Measurements from ENCODE around the gene RBM19.

RBM19 gene

DNA sequence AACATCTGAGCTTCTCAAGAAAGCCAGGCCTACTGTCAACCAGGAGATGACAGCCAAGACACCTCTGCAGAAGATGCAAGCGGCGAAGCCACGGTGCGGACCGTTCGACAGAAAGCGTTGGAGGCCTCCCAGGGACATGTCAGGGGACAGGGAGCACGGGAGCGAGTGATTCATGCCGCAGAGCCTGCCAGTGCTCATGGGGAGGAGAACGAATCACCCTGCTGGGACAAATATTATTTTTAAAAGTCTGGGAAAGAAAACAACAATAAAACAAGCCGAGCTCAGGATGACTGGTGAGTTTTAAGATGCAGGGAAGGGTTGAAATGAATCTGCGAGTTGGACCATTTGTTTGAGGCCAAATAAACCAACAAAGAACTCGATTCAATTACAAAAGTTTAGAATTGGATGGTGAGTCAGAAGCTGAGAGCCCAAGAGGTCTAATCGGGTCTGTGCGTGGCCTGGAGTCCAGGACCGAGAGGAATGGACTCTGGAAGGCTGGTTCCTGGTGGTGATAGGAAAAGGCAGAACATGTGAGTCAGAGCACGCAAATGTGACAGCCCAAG is 91.0 kb downstream of the RBM19 start:
- DNase-seq = no peak

DNA sequence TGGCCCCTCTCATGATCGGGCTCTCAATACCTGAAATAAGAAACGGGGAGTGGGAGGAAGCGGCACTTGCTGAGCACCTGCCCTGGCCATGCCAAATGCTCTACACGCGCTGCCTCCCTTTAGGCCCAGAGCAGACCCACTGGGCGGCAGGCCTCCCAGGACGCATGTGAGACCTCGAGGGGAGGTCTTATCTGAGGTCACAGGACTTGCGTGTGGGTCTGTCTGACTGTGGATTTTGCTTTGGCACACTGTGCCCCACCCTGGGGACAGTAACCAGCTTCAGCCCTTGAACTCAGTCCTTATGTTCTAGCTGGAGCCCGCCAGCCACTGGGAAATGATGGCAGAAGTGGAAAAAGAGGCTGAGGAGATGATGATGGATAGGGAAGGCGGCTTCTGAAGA is 91.8 kb downstream of the RBM19 start:
- no peak for DNase-seq

DNA sequence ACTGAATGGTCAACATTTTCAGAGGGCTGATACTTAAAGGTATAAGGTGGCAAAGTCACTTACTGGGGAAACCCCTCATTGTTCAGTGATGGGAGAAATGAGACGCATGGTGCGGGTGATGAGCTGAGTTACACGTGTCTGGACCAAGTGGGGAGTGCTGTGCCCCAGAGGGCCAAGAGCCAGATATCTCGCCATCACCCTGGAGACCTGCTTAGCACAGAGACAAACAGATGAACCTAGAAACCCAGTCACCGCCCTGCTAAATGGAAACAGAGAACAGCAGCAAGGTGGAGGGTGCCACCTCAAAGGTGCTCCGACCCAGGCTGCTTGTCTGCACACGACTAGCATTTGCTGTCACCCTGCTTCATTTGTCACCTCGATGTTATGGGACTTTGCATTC is 92.4 kb downstream of the RBM19 start:
- DNase-seq = no peak

DNA sequence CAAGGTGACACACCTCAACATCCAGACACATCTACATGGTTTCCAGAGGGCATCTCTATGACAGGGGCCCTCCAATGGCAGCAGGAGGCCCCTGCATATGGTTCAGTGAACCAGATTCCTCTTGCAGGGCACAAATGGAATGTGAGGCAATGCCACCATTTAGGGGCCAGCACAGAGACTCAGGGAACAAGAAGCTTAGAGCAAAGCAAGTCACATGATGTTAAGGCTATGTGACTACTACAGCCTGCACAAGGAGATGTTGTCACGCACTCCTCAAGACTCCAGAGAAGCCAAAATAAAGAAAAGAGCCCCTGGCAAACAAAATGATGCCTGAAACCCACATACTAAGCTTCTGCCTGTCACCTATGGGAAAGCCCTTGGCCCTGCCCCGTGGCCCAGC is 95.2 kb downstream of the RBM19 start:
- DNase-seq = no peak

DNA sequence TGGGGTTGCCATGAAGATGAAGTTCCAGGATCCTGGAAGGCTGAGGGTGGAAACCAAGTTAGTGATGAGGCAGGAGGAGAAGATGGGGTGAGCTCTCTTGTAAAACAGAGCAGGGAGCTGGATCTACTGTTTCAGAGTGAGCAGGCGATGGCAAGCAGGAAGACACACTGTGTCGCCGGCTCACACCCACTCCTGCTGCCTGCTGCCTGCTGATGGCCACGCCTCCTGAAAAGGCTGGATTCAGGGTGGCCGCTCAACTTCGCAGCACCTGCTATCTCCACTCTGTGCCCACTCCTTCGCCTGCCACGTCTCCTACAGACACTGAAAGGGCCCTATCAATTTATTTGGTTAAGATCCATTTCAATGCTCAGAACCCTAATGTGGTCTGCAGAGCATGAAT is 96.1 kb downstream of the RBM19 start:
- no peak for DNase-seq

DNA sequence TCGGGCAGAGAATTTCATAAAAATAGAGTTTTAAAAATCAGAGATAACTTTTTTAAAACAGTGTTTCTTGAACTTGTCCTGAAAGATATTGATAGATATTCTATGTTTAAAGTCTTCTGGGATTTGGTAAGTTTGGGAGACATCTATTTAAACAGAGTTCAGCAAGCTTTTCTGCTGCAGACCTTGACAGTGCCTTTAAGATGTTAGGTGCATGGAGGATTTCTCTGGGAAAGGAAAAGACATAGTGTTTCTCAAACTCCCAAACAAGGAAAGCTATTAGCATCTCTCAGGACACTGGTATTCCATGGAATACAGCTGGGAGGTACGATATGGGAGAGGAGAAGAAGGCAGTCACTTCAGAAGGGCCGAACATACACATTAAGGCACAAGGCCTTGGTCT is 97.8 kb downstream of the RBM19 start:
- DNase-seq = no peak

DNA sequence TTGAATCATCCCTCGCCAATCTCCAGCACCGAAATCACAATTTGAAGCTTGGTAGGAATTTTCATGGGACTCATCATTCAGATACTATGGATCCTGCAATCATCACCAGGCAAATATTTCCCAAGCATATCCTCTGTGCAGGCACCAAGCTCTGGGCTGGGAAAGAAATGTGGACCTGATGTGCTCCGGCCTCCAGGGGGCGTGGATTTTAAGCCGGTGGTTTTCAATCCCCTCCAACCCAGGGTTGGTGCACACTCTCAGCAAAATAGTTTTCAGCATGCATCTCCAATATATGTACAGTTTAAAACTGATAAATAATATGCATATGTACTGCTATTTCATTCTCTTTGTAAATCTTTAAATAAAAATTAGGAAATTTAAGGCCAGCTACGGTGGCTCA is 98.9 kb downstream of the RBM19 start:
- DNase-seq = no peak

DNA sequence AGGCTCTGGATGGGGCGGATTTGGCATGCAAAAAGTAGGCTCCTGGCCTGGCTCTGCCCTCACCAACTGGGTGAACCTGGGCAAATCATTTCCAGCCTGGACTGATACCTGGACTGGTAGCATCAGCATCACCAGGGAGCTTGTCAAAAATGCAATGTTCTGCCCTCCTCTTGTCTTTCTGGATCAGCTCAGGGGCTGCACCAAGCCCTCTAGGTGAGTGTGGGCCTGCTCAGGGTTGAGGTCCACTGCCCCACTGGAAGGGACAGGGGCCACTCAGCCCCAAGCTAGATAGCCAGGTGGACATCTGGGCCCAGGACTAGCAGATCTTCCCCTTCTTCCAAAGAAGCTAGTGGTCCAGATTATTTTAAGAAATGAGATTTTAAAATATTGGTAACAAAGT is 99.6 kb downstream of the RBM19 start:
- no peak for DNase-seq

DNA sequence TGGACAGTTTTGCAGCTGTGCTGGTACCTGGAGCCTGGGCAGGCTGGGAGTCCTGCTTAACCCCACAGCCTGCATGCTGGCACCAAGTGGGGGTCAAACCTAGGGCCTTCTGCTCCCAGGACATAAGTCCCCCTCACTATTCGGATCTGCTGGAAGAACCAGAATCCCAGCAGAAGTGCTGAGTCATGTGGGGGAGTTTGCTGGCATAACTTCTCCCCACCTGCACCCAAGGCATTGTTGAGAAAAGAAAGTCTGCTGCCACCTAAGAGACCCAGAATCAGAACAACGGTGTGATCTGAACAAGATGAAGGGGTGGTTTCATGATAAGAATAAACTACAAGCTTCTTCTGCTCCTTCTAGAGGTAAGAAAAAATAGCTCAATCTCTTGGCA is 102.7 kb downstream of the RBM19 start:
- DNase-seq = no peak

DNA sequence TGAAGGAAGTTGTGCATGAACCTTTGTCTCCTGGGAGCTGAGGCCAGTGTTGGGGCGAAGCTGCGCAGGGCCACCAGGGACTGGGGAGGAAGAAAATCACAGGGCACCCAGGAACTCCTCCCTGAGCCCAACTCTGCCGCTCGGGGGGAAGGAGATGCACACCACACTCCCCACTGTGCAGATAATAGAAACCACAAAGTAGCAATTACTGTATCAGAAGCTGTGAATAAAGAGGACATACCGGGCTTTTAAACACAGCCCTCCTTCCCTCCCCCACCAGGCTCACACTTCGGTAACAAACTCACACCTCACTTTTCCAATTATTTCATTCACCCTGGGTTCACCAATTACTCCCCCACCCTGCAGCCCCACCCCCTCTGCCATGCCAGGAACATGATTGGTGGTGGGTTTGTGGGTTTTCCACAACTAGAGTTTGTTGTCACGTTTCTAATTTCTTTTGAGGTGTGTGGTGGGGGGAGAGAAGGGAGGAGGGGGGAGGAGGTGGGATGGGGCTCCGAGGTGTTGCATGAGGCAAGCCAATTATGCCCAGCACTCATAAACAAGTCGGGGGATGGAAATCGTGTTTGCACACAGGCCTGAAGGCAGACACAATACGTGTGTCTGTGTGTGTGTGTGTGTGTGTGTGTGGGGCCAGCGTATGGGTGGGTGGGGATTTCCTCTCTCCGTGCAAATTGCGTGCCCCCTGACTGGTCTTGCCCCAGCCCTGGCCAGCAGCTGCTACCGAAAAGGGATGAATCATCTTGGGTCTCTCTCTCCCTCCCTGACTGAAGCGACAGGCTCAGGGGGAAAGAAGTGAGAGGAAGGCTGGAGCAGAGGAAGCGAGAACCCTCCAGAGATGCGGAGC is 103.3 kb downstream of the RBM19 start:
- DNase-seq = no peak

DNA sequence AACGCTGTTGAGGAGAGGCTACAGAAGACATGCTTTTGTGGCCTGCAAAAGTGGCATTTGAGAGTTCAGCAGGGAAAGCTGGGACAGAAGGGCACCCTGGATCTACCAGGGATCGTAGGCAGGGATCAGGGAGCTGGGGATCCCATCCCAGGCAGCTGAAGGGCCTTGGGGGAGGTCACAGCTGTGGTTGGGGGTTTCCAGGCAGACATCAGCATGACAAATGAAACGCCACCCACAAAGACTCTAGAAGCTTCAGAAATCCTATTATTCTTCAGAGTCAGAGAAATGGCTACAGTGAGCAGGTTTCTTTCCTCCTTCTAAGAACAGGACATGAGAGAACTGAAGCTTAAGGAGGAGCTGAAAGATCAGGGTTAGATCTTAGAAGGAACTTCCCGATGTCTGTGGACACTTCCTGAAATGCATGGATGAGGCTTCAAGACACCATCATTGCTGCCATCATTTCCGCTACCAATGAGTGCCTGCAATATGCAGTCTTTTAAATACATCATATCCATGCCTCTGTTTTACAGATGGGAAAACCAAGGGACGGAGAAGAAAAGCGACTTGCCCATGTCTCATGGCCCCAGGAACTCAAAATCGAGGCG is 104.3 kb downstream of the RBM19 start:
- no peak for DNase-seq

DNA sequence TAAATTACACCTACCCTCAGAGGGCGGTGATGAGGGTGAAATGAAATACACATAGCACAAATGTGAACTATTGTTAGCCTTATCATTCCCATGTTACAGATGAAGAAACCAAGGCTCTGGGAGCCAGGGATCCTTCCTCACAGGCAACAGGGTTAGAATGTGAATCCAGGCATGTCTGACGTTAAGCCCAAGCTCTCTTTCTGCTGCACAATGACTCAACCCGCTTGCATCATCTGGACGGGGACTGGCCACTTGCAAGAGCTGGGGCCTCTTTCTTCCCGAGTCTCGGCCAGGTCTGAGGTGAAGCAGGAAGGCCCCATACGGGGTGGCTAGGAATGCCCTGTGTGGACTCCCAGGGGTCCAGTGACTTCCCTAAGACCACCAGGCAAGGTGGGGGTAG is 105.2 kb downstream of the RBM19 start:
- DNase-seq = no peak

DNA sequence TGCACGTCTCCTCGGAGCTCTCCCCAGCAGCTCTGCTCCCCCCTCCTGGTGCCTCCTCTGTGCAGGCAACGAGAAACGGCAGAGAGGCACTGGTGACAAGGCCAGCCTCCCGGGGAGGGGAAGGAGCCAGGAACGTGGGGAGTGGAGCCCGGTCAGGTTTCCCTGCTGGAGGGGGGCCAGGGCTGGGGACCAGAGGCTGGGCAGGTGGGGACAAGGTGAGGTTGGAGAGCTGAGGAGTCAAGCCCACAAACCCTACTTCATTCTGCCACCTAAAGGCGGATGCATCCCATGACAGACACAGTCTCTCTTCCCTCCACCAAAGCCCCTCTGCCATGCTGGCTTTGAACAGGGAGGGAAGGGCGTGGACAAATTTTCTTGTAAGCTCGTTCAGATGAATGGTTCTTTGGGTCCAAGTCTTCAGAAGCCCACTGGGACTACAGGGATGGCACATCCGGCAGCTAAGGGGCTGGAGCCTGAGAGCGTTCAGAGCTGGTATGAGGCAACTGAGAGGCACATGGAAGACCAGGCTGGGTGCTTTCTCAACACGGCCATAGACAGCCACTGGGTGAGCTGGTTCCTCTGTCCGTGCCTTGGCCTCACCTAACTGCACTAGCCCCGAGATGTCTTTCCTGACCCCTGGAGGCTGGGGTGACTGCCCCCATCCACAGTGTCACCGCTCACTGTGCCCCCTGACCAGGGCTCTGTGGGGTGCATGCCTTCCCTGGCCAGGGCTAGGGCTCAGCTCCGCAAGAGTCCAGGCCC is 105.9 kb downstream of the RBM19 start:
- no peak for DNase-seq

DNA sequence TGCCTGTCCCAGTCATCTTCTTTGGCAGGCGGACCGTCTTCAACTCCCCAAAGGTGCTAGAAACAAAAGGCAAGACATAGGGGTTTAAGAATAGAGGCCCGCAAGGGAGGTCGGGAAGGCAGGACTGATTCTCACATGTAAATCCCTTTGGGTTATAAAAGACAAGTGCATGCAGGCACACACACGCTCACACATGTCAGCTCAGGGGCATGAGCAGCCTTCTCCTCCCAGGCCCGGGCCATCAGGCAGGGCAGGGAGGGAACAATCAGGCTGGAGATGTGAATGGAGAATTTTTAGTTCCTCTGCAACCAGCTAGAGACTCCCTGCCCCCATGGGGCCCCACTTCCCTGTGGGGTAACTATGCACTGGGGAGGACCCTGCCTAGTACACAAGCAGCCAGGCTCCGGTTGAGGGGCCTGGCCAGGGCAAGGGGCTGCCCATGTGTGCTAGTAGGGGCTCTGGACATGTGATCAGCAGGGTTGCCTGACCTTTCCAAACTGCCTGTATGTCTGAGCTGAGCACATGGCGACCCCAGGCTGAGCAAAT is 107.2 kb downstream of the RBM19 start:
- DNase-seq = no peak

DNA sequence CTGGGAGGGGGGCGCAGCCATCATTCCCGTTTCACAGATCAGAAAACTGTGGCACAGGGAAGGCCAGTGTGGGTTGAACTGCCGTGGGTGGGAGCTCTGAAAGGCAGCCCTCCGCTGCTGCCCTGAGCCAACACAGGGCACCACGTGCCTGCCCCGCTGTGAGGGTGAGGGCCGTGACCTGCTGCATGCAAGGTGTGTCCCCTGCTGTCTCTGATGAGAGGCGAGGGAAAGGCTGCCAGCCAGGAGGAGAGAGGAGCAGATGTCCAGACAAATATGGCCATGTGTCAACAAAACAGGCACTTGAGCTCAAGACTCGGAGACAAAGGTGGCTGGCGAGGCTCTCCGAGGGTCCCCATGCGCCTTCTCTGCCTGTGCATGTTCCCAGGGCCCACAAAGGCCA is 108.8 kb downstream of the RBM19 start:
- DNase-seq = no peak

DNA sequence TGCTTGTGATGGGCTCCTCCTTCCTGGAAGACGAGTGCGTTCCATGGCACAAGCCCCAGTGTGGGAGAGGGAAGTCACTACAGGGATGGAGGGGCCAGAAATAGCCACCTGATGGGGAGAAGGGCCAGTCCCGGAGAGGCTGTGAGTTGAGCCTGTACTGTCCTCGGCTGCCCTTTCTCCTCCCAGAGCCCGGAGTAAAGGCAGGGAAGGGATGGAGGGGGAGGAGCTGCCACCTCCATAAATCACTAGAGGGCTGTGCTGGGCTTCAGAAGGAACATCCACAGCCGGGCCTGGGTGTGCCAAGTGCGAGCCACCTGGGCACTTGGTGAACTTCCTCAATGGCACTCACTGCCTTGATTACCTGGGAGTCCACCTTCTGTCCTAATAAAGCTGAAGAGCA is 110.1 kb downstream of the RBM19 start:
- DNase-seq = no peak

DNA sequence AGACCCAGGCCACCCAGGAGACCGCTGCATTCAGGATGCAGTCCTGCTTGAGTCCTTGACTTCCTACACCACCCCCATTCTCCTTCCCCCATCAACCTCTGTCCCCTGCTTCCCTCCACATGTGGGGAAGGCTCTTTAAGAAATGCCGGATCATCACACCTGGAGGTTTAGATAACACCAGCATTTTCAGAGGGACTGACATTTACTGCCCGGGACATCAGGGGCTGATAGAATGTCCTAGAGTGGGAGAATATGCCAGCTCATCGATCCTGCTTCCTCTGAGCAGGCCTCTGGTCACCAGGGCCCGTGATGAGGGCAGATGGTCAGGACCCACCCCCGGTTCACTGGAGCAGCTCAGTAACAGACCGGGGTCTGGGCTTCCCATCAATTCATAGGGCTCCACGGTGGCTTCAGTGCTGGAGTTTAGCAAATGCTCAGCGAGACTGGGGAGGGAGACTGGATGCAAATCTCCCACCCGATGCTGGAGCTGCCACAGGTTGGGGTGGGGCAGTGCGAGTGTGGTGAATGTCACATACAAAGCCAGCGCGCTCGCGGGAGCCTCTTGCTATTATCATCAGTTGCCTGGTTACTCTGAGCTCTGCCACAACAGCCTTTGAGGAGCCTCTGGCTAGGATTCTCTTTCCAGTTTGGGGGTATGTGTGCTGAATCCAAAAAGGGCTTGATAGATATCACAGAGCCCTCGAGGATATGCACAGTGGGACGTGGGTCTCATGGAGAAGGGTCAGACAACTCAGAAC is 111.6 kb downstream of the RBM19 start:
- no peak for DNase-seq

DNA sequence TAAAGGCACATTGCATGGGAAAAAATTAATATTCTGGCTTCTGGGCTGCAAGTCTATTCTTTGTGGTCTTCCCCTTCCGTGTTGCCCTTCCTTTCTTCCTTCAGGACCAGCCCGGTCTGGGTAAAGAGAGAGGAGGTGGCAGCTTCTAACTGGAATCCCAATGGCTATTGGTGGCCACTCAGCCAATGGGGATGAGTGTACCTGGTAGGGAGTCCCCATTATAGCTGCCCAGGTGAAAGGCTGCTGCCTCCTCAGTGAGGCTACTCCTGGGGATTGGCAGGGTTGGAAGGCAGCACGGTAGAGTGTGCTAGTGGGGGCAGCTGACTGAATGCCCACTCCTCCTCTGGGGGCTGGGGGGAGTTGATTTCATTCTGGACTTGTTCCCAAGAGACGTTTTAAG is 112.6 kb downstream of the RBM19 start:
- no peak for DNase-seq

DNA sequence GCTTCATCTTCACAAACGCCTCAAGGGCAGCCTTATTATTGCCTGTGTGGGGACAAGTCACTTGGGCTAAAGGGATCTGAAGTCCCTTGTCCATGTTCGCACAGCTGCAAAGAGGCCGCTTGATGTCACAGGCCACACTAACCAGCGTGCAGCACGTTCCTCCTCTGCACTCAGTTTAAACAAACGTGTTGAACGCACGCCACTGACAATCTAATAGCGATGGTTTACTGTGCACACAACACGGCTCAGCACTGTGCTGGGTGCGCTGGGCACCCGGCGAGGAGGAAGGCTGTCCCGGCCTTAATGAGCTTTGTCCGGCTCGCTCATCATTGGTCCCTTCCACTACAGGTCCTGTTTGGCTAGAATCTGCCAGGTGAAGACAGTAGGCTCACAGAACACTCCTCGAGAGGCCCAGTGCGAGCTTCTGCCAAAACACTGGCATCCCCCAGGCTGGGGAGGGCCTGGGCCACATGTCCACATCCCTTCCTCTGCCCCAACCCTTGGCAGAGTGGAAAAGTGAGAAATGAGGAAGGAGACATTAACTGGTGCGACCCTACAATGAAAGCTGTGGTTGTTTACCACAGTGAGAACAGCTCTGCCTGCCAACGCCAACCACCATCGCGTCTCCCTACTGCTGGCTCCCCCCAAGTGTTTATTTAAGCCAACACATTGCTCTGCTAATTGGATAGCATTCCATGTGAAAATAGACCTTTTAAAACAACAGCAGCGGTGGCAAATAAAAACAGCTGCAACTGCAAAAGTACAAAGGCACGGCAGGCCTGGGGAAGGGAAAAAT is 113.2 kb downstream of the RBM19 start:
- no peak for DNase-seq

DNA sequence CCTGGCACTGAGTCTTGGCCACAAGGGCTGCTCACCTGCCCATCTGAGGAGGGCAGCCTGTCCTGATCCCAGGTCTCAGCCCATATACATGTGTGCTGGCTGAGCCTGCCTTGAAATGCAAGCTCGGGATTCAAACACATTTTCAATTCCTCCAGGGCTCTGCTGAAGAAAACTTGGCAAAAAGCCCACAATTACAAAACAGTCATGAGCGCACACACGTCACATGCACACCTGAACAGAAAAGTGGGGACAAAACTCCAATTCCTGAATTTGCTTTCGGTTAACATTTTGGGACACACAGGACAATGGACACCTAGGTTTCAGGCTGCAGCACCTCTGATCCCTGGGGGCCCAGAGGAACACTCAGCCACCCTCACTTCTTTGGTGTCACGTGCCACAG is 113.9 kb downstream of the RBM19 start:
- no peak for DNase-seq

DNA sequence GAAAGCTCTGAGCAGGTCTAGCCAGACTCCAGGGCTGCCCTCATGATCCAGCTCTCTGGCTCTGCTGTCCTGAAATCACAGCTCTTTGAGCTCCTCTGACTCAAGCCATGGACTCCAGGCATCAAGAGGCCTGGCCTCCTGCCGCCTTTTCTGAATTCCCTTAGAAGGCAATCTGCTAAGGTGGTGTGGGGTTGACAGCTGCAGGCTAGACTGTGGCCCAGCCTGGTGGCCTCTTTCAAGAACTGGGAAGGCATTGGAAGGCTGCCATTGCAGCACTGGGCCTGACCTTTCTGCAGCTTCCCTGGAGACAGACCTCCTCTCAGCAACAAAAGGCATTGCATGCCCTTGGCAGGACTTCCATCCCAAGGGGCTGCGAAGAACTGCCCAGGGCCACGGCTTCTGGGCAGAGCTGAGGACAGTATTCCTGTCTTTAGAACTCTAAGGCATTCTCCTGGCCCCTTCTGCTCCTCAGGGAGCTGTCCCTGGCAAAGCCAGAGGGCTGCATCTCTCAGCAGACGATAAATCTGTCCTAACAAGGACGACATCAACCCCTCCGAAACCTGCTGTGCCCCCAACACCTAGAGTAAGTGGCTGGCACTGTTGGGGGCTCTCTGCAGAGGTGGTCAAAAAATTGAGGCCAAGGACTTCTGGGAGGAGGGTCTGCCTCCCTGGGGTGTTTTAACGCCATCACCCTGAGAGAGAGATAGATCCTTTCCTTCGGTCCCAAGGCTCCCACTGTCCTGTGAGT is 115.6 kb downstream of the RBM19 start:
- DNase-seq = no peak

Measured in activated CD4-positive, alpha-beta T cell treated with anti-CD3 and anti-CD28 coated beads for 4 hours (primary cell).